SK-N-SH treated with all-trans-retinoic acid at 6 μM for 48 hours (cell line): ENCODE results near the gene MYL3.

ENCODE experiments used
- ATAC-seq: fragments of 200-7000 bp; cut with Tn5 transposase; 3 replicates; pipeline ENCODE4 v1.9.1; 2020; ENCODE audit warnings: mild to moderate bottlenecking, moderate library complexity
- ARNTL ChIP-seq: fragments of 450-650 bp; formaldehyde crosslinking; IDR thresholded peaks from 2 replicates; pipeline ENCODE4 v1.5.0; 2020; ENCODE audit warnings: low read depth, mild to moderate bottlenecking, moderate library complexity, borderline replicate concordance
- BACH2 ChIP-seq: fragments of 250-450 bp; sonication (Bioruptor Pico); IDR thresholded peaks from 2 replicates; pipeline ENCODE4 v1.9.0; 2021; ENCODE audit warnings: mild to moderate bottlenecking, borderline replicate concordance
- CREB5 ChIP-seq: fragments of 250-450 bp; sonication (Bioruptor Pico); IDR thresholded peaks from 2 replicates; pipeline ENCODE4 v1.5.1; 2020; ENCODE audit warnings: low read depth, mild to moderate bottlenecking, moderate library complexity
- CSDC2 ChIP-seq: fragments of 250-450 bp; sonication (Bioruptor Pico); IDR thresholded peaks from 2 replicates; pipeline ENCODE4 v1.5.0; 2020; ENCODE audit warnings: mild to moderate bottlenecking, moderate library complexity
- CSRNP3 ChIP-seq: fragments of 250-450 bp; sonication (Bioruptor Pico); IDR thresholded peaks from 2 replicates; pipeline ENCODE4 v1.5.1; 2021; ENCODE audit warnings: mild to moderate bottlenecking, moderate library complexity
- GLIS3 ChIP-seq: fragments of 250-450 bp; sonication (Bioruptor Pico); IDR thresholded peaks from 2 replicates; pipeline ENCODE4 v1.5.0; 2020; ENCODE audit warnings: mild to moderate bottlenecking, moderate library complexity
- ISL1 ChIP-seq: fragments of 250-450 bp; sonication (Bioruptor Pico); IDR thresholded peaks from 2 replicates; pipeline ENCODE4 v2.1.2; 2022; ENCODE audit warnings: mild to moderate bottlenecking, moderate library complexity
- OSR1 ChIP-seq: fragments of 250-450 bp; sonication (Bioruptor Pico); IDR thresholded peaks from 2 replicates; pipeline ENCODE4 v1.8.0; 2022; ENCODE audit warnings: moderate library complexity, mild to moderate bottlenecking, inconsistent platforms
- PATZ1 ChIP-seq: fragments of 250-450 bp; sonication (Bioruptor Pico); IDR thresholded peaks from 2 replicates; pipeline ENCODE4 v1.8.0; 2020; ENCODE audit warnings: mild to moderate bottlenecking, moderate library complexity, borderline replicate concordance
- POU6F1 ChIP-seq: fragments of 250-450 bp; sonication (Bioruptor Pico); IDR thresholded peaks from 2 replicates; pipeline ENCODE4 v1.8.0; 2021; ENCODE audit warnings: low read depth, mild to moderate bottlenecking, moderate library complexity, borderline replicate concordance
- PPARA ChIP-seq: fragments of 250-450 bp; sonication (Bioruptor Pico); IDR thresholded peaks from 2 replicates; pipeline ENCODE4 v1.5.0; 2020; ENCODE audit warnings: mild to moderate bottlenecking, borderline replicate concordance
- RARB ChIP-seq: fragments of 250-450 bp; sonication (Bioruptor Pico); IDR thresholded peaks from 2 replicates; pipeline ENCODE4 v1.8.0; 2021; ENCODE audit warnings: mild to moderate bottlenecking, moderate library complexity
- SNAI2 ChIP-seq: fragments of 250-450 bp; sonication (Bioruptor Pico); IDR thresholded peaks from 2 replicates; pipeline ENCODE4 v1.5.0; 2020; ENCODE audit warnings: mild to moderate bottlenecking, moderate library complexity
- TCF4 ChIP-seq: fragments of 250-450 bp; sonication (Bioruptor Pico); IDR thresholded peaks from 2 replicates; pipeline ENCODE4 v1.8.0; 2021; ENCODE audit warnings: mild to moderate bottlenecking, moderate library complexity, borderline replicate concordance
- TOX ChIP-seq: fragments of 250-450 bp; sonication (Bioruptor Pico); IDR thresholded peaks from 2 replicates; pipeline ENCODE4 v1.8.0; 2021; ENCODE audit warnings: mild to moderate bottlenecking, moderate library complexity, borderline replicate concordance
- TSHZ2 ChIP-seq: fragments of 250-450 bp; sonication (Bioruptor Pico); IDR thresholded peaks from 2 replicates; pipeline ENCODE4 v1.5.0; 2020; ENCODE audit warnings: mild to moderate bottlenecking, moderate library complexity
- ZC3H10 ChIP-seq: fragments of 250-450 bp; sonication (Bioruptor Pico); IDR thresholded peaks from 2 replicates; pipeline ENCODE4 v1.5.1; 2021; ENCODE audit warnings: mild to moderate bottlenecking, moderate library complexity
- ZFP3 ChIP-seq: fragments of 250-450 bp; sonication (Bioruptor Pico); IDR thresholded peaks from 2 replicates; pipeline ENCODE4 v1.5.0; 2020; ENCODE audit warnings: mild to moderate bottlenecking, moderate library complexity
- ZFP30 ChIP-seq: fragments of 450-650 bp; formaldehyde crosslinking; IDR thresholded peaks from 2 replicates; pipeline ENCODE4 v1.5.0; 2022; ENCODE audit warnings: mild to moderate bottlenecking, moderate library complexity
- ZNF565 ChIP-seq: fragments of 450-650 bp; formaldehyde crosslinking; conservative IDR thresholded peaks from 2 replicates; pipeline ENCODE4 v1.5.0; 2020; ENCODE audit warnings: low read depth, mild to moderate bottlenecking, moderate library complexity
- ZNF70 ChIP-seq: fragments of 450-650 bp; formaldehyde crosslinking; IDR thresholded peaks from 2 replicates; pipeline ENCODE4 v1.5.0; 2020; ENCODE audit warnings: mild to moderate bottlenecking, moderate library complexity
- ZNF8 ChIP-seq: fragments of 450-650 bp; formaldehyde crosslinking; IDR thresholded peaks from 2 replicates; pipeline ENCODE4 v1.5.0; 2020; ENCODE audit warnings: mild to moderate bottlenecking, moderate library complexity

MYL3 gene

GRCh38 chr3:46849686-46850467 is 13.4 kb downstream of the MYL3 start (continued):
- TF ChIP-seq CREB5 (CRISPR knock-in tag) (no peak), ZNF8 (CRISPR knock-in tag) (no peak), ZFP3 (no peak), ZFP30 (CRISPR knock-in tag) (no peak), PPARA (no peak), ZNF565 (CRISPR knock-in tag) (no peak)

DNA sequence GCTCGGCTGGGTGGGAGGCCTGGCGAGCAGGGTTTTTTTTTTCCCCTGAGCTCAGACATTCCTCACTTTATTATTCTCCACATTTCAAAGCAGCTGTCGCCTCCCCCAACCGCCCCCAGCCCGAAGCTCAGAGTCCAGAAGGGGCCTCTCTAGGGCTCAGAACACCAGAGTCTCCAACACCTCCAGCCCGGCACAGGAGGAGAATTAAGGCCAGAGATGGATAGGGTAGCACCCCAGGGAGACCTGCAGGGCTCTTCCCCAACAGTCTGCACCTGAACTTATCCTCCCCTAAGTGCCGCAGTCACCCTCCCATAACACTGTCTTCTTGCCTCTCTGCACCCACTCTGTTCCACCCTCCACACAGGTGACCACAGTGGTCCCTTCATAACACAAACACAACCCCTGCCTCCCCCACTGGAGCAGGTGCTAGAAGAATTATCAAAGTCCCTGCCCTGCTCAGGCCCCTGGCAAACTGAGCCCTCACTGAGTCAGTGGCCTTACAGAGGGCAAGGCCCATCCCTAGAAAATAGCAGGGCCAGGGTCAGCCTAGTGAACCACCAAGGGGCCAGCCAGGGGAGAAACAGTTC is 14.1 kb downstream of the MYL3 start:
- ATAC-seq, result no peak
- no peak for TF ChIP-seq PATZ1 (CRISPR knock-in tag)
- TF ChIP-seq TCF4 (CRISPR knock-in tag), result no peak
- no peak for TF ChIP-seq ZNF70 (CRISPR knock-in tag)
- no peak for TF ChIP-seq TSHZ2
- no peak for TF ChIP-seq TOX (CRISPR knock-in tag)
- TF ChIP-seq ZNF565 (CRISPR knock-in tag), result no peak
- TF ChIP-seq SNAI2 (CRISPR knock-in tag), result no peak
- no peak for TF ChIP-seq PPARA
- no peak for TF ChIP-seq BACH2 (CRISPR knock-in tag)
- TF ChIP-seq ARNTL, result no peak

- TF ChIP-seq ZNF565 (CRISPR knock-in tag), result no peak
- ATAC-seq, result no peak
These were observed 14.8 kb downstream of the MYL3 start for GRCh38 chr3:46848271-46849044.

DNA sequence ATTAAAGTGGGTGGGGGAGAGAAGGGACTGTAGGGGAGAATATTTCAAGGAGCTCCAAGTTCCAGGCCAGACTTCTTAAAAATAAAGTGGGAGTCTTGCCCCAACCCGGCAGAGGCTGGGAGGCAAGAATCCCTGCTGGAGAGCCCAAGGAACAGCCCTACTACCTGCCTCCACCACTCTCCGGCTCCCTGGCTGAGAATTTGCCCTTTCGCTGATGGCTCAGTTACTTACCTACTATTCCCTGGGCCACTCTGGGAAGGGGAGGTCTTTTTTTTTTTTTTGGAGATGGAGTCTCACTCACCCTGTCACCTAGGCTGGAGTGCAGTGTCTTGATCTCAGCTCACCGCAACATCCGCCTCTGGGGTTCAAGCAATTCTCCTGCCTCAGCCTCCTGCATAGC is 15.5 kb downstream of the MYL3 start:
- ATAC-seq, result no peak
- no peak for TF ChIP-seq PATZ1 (CRISPR knock-in tag)
- TF ChIP-seq POU6F1 (CRISPR knock-in tag), result no peak
- TF ChIP-seq BACH2 (CRISPR knock-in tag), result no peak
- no peak for TF ChIP-seq ZNF565 (CRISPR knock-in tag)
- no peak for TF ChIP-seq ZNF70 (CRISPR knock-in tag)
- no peak for TF ChIP-seq ISL1 (CRISPR knock-in tag)
- TF ChIP-seq CSRNP3, result no peak
- TF ChIP-seq OSR1 (CRISPR knock-in tag), result no peak
- no peak for TF ChIP-seq CSDC2 (CRISPR knock-in tag)
- no peak for TF ChIP-seq RARB (CRISPR knock-in tag)
- TF ChIP-seq ZC3H10 (CRISPR knock-in tag), result no peak
- no peak for TF ChIP-seq TOX (CRISPR knock-in tag)
- TF ChIP-seq CREB5 (CRISPR knock-in tag), result no peak
- TF ChIP-seq PPARA, result no peak
- TF ChIP-seq GLIS3 (CRISPR knock-in tag), result no peak
